ENCODE measurements around the gene PHIP.

GRCh38 chr6:79034865-79035264 lies 43.2 kb downstream of the PHIP start:
- TF ChIP-seq ZNF529 (tag by site-specific recombination; IDR thresholded peaks at IDR 0.05; ENCODE audit: insufficient replicate concordance) (no peak), KLF9 (tag by site-specific recombination; IDR thresholded peaks at IDR 0.05; ENCODE audit: low read depth) (no peak), KLF16 (tag by site-specific recombination; IDR thresholded peaks at IDR 0.05) (no peak), CTCF (tag by site-specific recombination; IDR thresholded peaks at IDR 0.05) (no peak)

Measured in HEK293 (cell line).